Fibroblast of lung (primary cell): ENCODE data around the gene PXDN. TPM values are rescaled to one million over a fixed set of nuclear protein-coding genes. Genes with fewer than 3 reads are reported as not detected.

ENCODE experiments used
- DNase-seq, 2 donors: peaks; one replicate each; pipeline versions ENCODE4 v3.0.0 to v3.0.0-alpha.2; 2010; ENCODE audit warnings: low read depth in 2 of 2
- H2AFZ ChIP-seq: 2 replicates; pipeline ENCODE4 v1.5.1; 2012; ENCODE audit warnings: low read length, control low read depth, inconsistent platforms
- H3K27ac ChIP-seq: 2 replicates; pipeline ENCODE4 v1.5.1; 2011; ENCODE audit warnings: low read length, control low read depth; ENCODE audit not compliant: insufficient read depth
- H3K27me3 ChIP-seq: 2 replicates; pipeline ENCODE4 v1.5.1; 2011; ENCODE audit warnings: mild to moderate bottlenecking, low read length; ENCODE audit not compliant: control insufficient read depth, insufficient read depth
- H3K36me3 ChIP-seq: 2 replicates; pipeline ENCODE4 v1.5.1; 2011; ENCODE audit warnings: low read length; ENCODE audit not compliant: control insufficient read depth, insufficient read depth
- H3K4me1 ChIP-seq: 2 replicates; pipeline ENCODE4 v1.5.1; 2011; ENCODE audit warnings: low read length; ENCODE audit not compliant: control insufficient read depth, insufficient read depth; ENCODE audit errors: extremely low read depth
- H3K4me2 ChIP-seq: 2 replicates; pipeline ENCODE4 v1.5.1; 2011; ENCODE audit warnings: low read length, control low read depth; ENCODE audit not compliant: insufficient read depth; ENCODE audit errors: extremely low read depth
- H3K4me3 ChIP-seq, 4 experiments: fragments of 200-600 bp in 1 of 4; sonication (generic) in 1 of 4; replicated peaks in 1 of 4; 2 replicates each; pipeline ENCODE4 v1.5.1; 2011 to 2016; ENCODE audit warnings: low read length in 4 of 4, low read depth in 3 of 4, mild to moderate bottlenecking in 3 of 4, control low read depth in 2 of 4, inconsistent platforms in 1 of 4, mixed read lengths in 1 of 4; ENCODE audit not compliant: insufficient read depth in 1 of 4; ENCODE audit errors: control extremely low read depth in 1 of 4
- H3K79me2 ChIP-seq: 2 replicates; pipeline ENCODE4 v1.5.1; 2012; ENCODE audit warnings: mild to moderate bottlenecking, low read length, inconsistent platforms; ENCODE audit not compliant: control insufficient read depth, insufficient read depth
- H3K9ac ChIP-seq: 2 replicates; pipeline ENCODE4 v1.5.1; 2011; ENCODE audit warnings: mild to moderate bottlenecking, low read length, control low read depth; ENCODE audit not compliant: insufficient read depth
- H3K9me3 ChIP-seq: 2 replicates; pipeline ENCODE4 v1.5.1; 2012; ENCODE audit warnings: low read depth, low read length; ENCODE audit not compliant: control insufficient read depth, insufficient read depth
- H4K20me1 ChIP-seq: 2 replicates; pipeline ENCODE4 v1.5.1; 2011; ENCODE audit warnings: low read length; ENCODE audit not compliant: control insufficient read depth, insufficient read depth; ENCODE audit errors: extremely low read depth
- EZH2 ChIP-seq: IDR thresholded peaks from 2 replicates; pipeline ENCODE4 v1.5.1; 2012; ENCODE audit warnings: low read length, control low read depth, mild to moderate bottlenecking; ENCODE audit errors: missing control alignments
- polyA plus RNA-seq, 2 donors: library from polyadenylated mRNA; depleted of rRNA in 1 of 2; stranded (reverse) in 1 of 2; unstranded in 1 of 2; fragments of >200 nt; gene quantifications; 2 replicates each; pipeline ENCODE4 v1.2.1, GENCODE V29; 2011 to 2012; ENCODE audit warnings: missing spikeins in 1 of 2
- total RNA-seq: library from RNA; depleted of rRNA; stranded (reverse); fragments of >200 nt; gene quantifications from 2 replicates; pipeline ENCODE4 v1.2.1, GENCODE V29; 2014
- TF ChIP-seq, protein P1 (sequence below), 2 donors: IDR thresholded peaks in 1 of 2; conservative IDR thresholded peaks in 1 of 2; 1 replicate in 1 of 2; 2 replicates in 1 of 2; pipeline ENCODE4 v1.5.1; 2011 to 2012; ENCODE audit warnings: low read length in 2 of 2, control low read depth in 1 of 2, inconsistent platforms in 1 of 2, low read depth in 1 of 2, mild to moderate bottlenecking in 1 of 2

Gene PXDN
- total and polyA plus RNA-seq, 2 donors (not counting 1 experiment from before 2014, with no cell fraction given), result 153 to 298 TPM

DNA sequence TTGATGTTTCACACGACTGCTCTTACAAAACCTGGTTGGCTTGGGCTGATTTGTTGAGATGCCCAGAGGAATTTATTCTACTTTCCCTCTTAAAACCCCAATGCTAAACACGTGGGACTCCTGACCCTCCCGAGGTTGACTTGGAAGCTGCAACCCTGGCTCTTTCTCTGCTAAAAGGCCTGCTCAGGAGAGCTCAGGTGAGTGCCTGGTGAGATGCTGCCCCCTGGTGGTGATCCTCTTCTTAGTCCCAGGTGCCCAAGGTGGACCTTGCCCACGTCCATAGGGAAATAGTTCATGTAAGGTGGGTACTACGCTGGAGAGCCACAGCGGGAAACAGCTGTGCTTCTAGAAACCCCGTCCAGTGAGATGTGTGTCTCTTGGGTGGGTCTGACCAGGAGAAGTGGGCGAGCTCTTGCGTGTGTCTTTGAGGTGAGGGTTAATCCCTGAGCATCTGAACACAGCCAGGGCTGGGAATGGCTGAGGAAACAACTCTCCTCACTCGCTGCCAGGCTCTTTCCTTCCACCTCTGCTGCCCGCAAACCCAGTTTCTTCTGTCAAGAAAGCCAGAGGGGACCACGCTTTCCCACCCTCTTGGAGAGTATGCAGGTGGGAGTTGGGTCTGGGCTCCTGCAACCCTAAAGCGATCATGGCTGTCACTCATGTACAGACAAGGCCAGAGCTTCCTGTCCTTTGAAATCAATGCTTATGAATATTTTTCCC is 25.5 kb upstream of the PXDN start:
- Histone ChIP-seq H3K4me1 (no peaks in the 10 kb centered on the region), H3K4me3 (no peak overlapping the region), H2AFZ (no peak overlapping the region), H3K27me3 (peaks cover 3% of the 10 kb centered on the region), H3K9me3 (no peaks in the 10 kb centered on the region), H3K36me3 (no peaks in the 10 kb centered on the region), H3K9ac (no peak overlapping the region), H3K27ac (no peak overlapping the region), H4K20me1 (no peaks in the 10 kb centered on the region), H3K4me2 (no peak overlapping the region), H3K79me2 (no peaks in the 10 kb centered on the region)
- TF ChIP-seq, protein P1, sequence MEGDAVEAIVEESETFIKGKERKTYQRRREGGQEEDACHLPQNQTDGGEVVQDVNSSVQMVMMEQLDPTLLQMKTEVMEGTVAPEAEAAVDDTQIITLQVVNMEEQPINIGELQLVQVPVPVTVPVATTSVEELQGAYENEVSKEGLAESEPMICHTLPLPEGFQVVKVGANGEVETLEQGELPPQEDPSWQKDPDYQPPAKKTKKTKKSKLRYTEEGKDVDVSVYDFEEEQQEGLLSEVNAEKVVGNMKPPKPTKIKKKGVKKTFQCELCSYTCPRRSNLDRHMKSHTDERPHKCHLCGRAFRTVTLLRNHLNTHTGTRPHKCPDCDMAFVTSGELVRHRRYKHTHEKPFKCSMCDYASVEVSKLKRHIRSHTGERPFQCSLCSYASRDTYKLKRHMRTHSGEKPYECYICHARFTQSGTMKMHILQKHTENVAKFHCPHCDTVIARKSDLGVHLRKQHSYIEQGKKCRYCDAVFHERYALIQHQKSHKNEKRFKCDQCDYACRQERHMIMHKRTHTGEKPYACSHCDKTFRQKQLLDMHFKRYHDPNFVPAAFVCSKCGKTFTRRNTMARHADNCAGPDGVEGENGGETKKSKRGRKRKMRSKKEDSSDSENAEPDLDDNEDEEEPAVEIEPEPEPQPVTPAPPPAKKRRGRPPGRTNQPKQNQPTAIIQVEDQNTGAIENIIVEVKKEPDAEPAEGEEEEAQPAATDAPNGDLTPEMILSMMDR (conservative IDR thresholded peaks at IDR 0.05 in 1 of 2, IDR thresholded peaks at IDR 0.05 in 1 of 2; ENCODE audit: low read depth in 1 of 2, low read length in 2 of 2), result peak; percentile 77 to 82
- no peak for TF ChIP-seq EZH2
- peak; percentile 42 to 72 for DNase-seq

DNA sequence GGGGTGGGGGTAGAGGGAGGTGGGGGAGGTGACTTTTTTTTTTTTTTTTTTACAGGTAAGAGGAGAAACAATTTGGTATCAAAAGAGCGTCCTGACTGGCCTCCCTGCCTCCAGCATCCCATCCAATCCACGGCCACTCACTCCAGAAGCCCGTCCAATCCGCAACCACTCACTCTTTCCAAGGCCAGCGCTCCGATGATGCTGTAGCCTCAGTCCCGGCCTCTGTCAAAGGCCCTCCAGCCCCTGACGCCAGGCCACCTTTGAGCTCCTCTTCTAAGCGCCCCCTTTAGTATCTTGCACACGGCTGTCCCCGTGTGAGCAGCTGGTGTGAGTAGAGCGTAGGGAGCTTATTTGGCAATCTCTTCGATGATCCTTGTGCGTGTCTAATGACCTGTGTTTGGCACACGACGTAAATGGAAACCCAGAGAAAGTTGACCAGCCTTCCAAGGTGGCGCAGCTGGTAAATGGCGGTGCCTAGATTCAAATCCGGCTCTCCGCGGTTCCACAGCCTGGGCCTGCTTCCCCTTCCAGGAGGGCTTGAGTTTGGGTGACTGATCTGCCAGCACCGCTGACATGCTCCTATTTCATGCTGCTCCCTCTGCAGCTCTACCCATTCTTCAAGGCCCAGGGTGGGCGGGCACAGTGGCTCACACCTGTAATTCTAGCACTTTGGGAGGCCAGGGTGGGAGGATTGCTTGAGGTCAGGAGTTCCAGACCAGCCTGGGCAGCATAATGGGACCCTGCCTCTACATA is 23.8 kb upstream of the PXDN start:
- Histone ChIP-seq H3K4me1 (no peaks in the 10 kb centered on the region), H4K20me1 (no peaks in the 10 kb centered on the region), H3K27me3 (peaks cover 3% of the 10 kb centered on the region), H3K4me3 (no peak overlapping the region), H3K9me3 (no peaks in the 10 kb centered on the region), H2AFZ (no peak overlapping the region), H3K79me2 (no peaks in the 10 kb centered on the region), H3K27ac (no peak overlapping the region), H3K9ac (no peak overlapping the region), H3K4me2 (no peak overlapping the region), H3K36me3 (no peaks in the 10 kb centered on the region)
- no peak for TF ChIP-seq EZH2
- TF ChIP-seq, protein P1 (conservative IDR thresholded peaks at IDR 0.05 in 1 of 2, IDR thresholded peaks at IDR 0.05 in 1 of 2; ENCODE audit: low read depth in 1 of 2, low read length in 2 of 2), result no peak
- DNase-seq, result no peak
